GM12865 (cell line): ENCODE results near the gene HUS1.

Experiments used
- DNase-seq: peaks from one replicate; pipeline ENCODE4 v3.0.0; 2010; ENCODE audit warnings: low read depth
- H3K4me3 ChIP-seq: 2 replicates; pipeline ENCODE4 v1.5.1; 2011; ENCODE audit warnings: mild to moderate bottlenecking, low read depth, low read length, control low read depth
- CTCF ChIP-seq: IDR thresholded peaks from 2 replicates; pipeline ENCODE4 v1.5.1; 2011; ENCODE audit warnings: low read length, control low read depth, low read depth, inconsistent platforms; ENCODE audit not compliant: insufficient read depth; ENCODE audit errors: missing control alignments

HUS1 gene

DNA sequence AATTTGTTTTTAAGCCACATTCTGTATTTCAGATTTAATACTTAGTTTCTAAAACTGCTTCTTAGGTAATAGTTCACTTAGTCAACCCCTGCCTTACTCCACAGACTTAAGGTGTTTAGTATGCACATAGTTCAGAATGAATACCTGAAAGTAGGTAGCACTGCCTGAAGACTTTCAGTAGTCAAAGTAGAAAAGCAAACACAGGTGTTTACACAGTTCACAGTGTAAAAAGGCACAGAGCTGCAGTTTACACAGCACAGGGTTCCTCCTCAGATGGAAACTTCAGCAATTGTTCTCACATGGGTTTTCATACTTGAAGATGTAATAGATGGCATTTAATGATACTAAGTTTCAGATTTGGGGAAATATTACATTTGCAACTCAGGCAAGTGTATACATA lies 28.0 kb downstream of the HUS1 start:
- no peak for TF ChIP-seq CTCF
- DNase-seq: no peak
- no peak overlapping the region for H3K4me3 ChIP-seq

DNA sequence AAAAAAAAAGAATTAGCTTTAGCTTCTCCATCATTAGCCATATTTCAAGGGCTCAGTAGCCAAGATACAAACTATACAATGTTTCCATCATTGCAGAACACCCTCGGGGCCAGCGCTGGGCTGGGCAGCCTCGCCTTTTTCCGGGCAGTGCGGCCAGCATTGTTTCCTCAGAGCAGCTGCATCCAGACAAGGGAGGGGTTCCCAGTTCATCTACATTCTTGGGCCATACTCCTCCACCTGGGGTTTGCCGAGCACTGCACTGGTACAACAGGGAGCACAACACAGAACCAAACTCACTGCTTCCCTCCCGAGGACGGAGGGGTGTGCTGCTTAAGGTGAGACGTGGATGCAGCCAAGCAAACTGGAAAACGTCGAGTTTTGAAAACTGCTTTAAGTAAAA lies 28.7 kb downstream of the HUS1 start:
- no peak overlapping the region for H3K4me3 ChIP-seq
- TF ChIP-seq CTCF: no peak
- no peak for DNase-seq

DNA sequence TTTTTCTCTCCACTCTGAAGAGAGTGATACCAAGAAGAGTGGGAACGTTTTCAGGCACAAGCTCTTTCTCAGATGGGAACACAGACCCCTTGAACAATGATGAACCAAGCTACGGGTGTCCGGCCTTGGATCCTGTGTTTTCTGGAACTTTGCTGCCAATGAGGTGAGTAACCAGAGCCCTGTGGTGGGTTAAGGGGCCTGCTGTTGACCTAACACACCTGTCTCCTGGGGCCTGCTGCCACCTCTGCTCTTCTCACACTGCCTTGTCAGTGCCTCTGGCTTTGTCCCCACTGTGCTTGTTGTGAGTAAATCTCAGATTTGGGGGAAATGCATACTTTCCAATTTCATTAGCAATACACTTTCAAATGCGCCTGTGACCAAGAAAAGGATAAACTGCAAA lies 29.7 kb downstream of the HUS1 start:
- no peak overlapping the region for H3K4me3 ChIP-seq
- DNase-seq: no peak
- TF ChIP-seq CTCF: no peak

GRCh38 chr7:47948141-47948790 lies 31.1 kb downstream of the HUS1 start, which contains the start of gene PKD1L1:
Gene PKD1L1, minus strand, starts transcription at chr7:47948466. Its CDS starts 26 bp downstream, at chr7:47948440.
- TF ChIP-seq CTCF: no peak
- no peak for DNase-seq
- H3K4me3 ChIP-seq: no peak within 1 kb of the TSS

- no peak for DNase-seq
- no peak for TF ChIP-seq CTCF
- H3K4me3 ChIP-seq: no peak overlapping the region
These were observed 32.1 kb downstream of the HUS1 start for GRCh38 chr7:47947355-47947749.

- no peak for TF ChIP-seq CTCF
- H3K4me3 ChIP-seq: no peak overlapping the region
- DNase-seq: no peak
These were observed 32.6 kb downstream of the HUS1 start for GRCh38 chr7:47946581-47947354.
